ENCODE results near the gene NFKBIE. TPM values are rescaled to one million over a fixed set of nuclear protein-coding genes. Genes with fewer than 3 reads are reported as not detected.
A peak's percentile ranks its signal among the peaks of the same experiment; 100 is the strongest.

The NFKBIE gene
- total and polyA plus RNA-seq, 12 donors: 1.5 to 8.7 (median 3.6) TPM

GRCh38 chr6:44275271-44275748 is 10.0 kb upstream of the NFKBIE start:
- intact Hi-C loops (cut with DNase I): no loop called here
- Histone ChIP-seq H3K36me3 (no peaks in the 10 kb centered on the region), H3K27me3 (peaks cover 17 to 90% (median 77%) of the 10 kb centered on the region in 7 donors), H3K9me3 (no peaks in the 10 kb centered on the region), H3K4me3 (peak overlapping the region in 9 of 10 donors; percentile 23 to 42 (median 31)), H3K4me1 (peaks cover 0 to 10% (median 5%) of the 10 kb centered on the region in 9 donors), H3K27ac (no peak overlapping the region)
- WGBS, 2 donors: 77% methylated on average over 59 of the region's 59 CpGs
- DNase-seq (no peak), ATAC-seq (no peak)
- no peak for TF ChIP-seq CTCF (IDR thresholded peaks at IDR 0.05)

GRCh38 chr6:44273617-44274016 is 8.3 kb upstream of the NFKBIE start:
- H3K27me3 ChIP-seq: peaks cover 23 to 99% (median 90%) of the 10 kb centered on the region in 7 donors
- no peak for DNase-seq
- 76 to 81% methylated on average over 1 of the region's 1 CpG for WGBS, 2 donors
- TF ChIP-seq CTCF (IDR thresholded peaks at IDR 0.05): no peak
- no peak for ATAC-seq
- no peaks in the 10 kb centered on the region for H3K9me3 ChIP-seq
- peaks cover 0 to 10% (median 5%) of the 10 kb centered on the region in 9 donors for H3K4me1 ChIP-seq
- H3K36me3 ChIP-seq: no peaks in the 10 kb centered on the region
- H3K4me3 ChIP-seq: no peak overlapping the region
- intact Hi-C loops (cut with DNase I): no loop called here
- no peak overlapping the region for H3K27ac ChIP-seq

DNA sequence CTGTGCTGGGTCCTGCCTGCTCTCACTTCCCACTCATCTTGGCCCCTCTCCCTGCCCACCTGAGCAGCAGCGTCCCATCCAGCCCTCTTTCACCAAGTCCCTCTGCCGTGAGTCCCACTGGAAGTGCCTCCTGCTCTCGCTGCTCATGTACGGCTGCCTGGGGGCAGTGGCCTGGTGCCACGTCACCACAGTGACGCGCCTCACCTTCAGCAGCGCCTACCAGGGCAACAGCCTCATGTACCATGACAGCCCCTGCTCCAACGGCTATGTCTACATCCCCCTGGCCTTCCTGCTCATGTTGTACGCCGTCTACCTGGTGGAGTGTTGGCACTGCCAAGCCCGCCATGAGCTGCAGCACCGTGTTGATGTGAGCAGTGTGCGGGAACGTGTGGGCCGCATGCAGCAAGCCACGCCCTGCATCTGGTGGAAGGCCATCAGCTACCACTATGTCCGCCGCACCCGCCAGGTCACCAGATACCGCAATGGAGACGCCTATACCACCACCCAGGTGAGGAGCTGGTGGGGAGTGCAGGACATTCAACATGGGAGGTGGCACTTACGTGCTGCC is 7.7 kb upstream of the NFKBIE start:
- 86 to 91% methylated on average over 23 of the region's 23 CpGs for WGBS, 2 donors
- DNase-seq: no peak

GRCh38 chr6:44272529-44272928 is 7.2 kb upstream of the NFKBIE start:
- no peak overlapping the region for H3K4me3 ChIP-seq
- no peak for ATAC-seq
- H3K27ac ChIP-seq: no peak overlapping the region
- no peak for TF ChIP-seq CTCF (IDR thresholded peaks at IDR 0.05)
- WGBS, 2 donors: 76 to 84% methylated on average over 3 of the region's 3 CpGs
- no peaks in the 10 kb centered on the region for H3K36me3 ChIP-seq
- intact Hi-C loops (cut with DNase I): no loop called here
- peaks cover 23 to 97% (median 84%) of the 10 kb centered on the region in 7 donors for H3K27me3 ChIP-seq
- no peak for DNase-seq
- H3K9me3 ChIP-seq: no peaks in the 10 kb centered on the region
- H3K4me1 ChIP-seq: peaks cover 0 to 10% (median 5%) of the 10 kb centered on the region in 9 donors

More for the DNA sequence above, 7.7 kb upstream of the NFKBIE start:
- peaks cover 23 to 99% (median 88%) of the 10 kb centered on the region in 7 donors for H3K27me3 ChIP-seq
- no peak for TF ChIP-seq CTCF (IDR thresholded peaks at IDR 0.05)
- intact Hi-C loops (cut with DNase I): no loop called here
- no peaks in the 10 kb centered on the region for H3K36me3 ChIP-seq
- ATAC-seq: no peak
- no peaks in the 10 kb centered on the region for H3K9me3 ChIP-seq
- peaks cover 0 to 10% (median 5%) of the 10 kb centered on the region in 9 donors for H3K4me1 ChIP-seq
- H3K27ac ChIP-seq: no peak overlapping the region
- H3K4me3 ChIP-seq: no peak overlapping the region

Data from heart right ventricle (tissue), 16 donors.